Astrocyte of the spinal cord (primary cell): ENCODE measurements around the gene EFNA4.
A peak's percentile ranks its signal among the peaks of the same experiment; 100 is the strongest.

Experiments used
- DNase-seq: peaks from one replicate; pipeline ENCODE4 v3.0.0; 2011; ENCODE audit warnings: low read depth, low spot score
- H3K4me3 ChIP-seq: 2 replicates; pipeline ENCODE4 v1.5.1; 2011; ENCODE audit warnings: low read depth, mild to moderate bottlenecking, low read length, moderate library complexity
- CTCF ChIP-seq: IDR thresholded peaks from 2 replicates; pipeline ENCODE4 v1.5.1; 2012; ENCODE audit warnings: low read depth, mild to moderate bottlenecking, low read length, inconsistent platforms
- in situ Hi-C: cut with HindIII; loops from 2 replicates; pipeline ENCODE4 v1.10.0; 2017; ENCODE audit warnings: low sequenced_read_pairs

EFNA4 gene

GRCh38 chr1:155086856-155087535 is 23.5 kb downstream of the EFNA4 start:
- in situ Hi-C loops, result no loop called here
- no peak for TF ChIP-seq CTCF
- no peak overlapping the region for H3K4me3 ChIP-seq
- DNase-seq, result no peak

GRCh38 chr1:155091071-155092051 is 27.8 kb downstream of the EFNA4 start:
- TF ChIP-seq CTCF, result peak; percentile 98
- in situ Hi-C loops, result no loop called here
- peak; percentile 63 for DNase-seq
- no peak overlapping the region for H3K4me3 ChIP-seq

- in situ Hi-C loops, result no loop called here
- no peak overlapping the region for H3K4me3 ChIP-seq
- no peak for TF ChIP-seq CTCF
- no peak for DNase-seq
These were observed 28.6 kb downstream of the EFNA4 start for GRCh38 chr1:155092131-155092530.

GRCh38 chr1:155092641-155093040 is 29.1 kb downstream of the EFNA4 start:
- no peak overlapping the region for H3K4me3 ChIP-seq
- no peak for TF ChIP-seq CTCF
- in situ Hi-C loops, result no loop called here
- DNase-seq, result no peak

DNA sequence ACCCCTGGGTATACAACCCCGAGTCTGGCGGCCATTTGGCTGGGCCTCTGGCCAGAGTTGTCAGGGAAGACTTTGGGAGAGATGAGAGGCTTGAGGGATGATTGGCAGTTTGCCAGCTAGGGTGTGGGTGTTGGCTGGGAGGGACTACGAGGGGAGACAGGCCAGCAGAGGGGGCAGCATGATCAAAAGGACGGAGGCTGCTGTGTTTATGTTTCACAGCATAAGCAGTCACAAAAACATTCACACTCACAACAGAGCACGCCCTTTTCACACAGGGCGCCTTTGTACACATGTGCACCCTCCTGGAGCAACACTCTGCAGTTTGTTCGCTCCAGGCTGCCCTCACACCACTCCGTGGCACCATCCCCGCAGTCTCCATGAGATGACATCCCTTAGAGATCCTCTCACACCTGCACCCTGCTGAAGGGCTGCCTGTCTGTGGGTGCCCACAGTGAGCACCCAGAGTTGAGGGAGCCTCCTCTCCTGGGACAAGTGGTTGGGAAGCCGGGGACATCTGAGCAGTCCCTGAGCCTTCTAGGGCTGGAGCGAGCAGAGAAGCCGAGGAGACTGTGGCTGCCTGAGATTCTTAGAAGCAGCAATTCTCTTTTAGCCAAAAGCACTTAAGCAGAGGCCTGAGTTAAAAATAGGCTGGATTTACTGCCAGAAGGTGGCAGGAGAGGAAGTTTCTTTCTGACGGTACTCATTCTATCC is 30.5 kb downstream of the EFNA4 start:
- in situ Hi-C loops, result no loop called here
- peak; percentile 52 for TF ChIP-seq CTCF
- peak; percentile 49 for DNase-seq
- H3K4me3 ChIP-seq, result no peak overlapping the region

GRCh38 chr1:155094622-155094948 is 31.0 kb downstream of the EFNA4 start:
- DNase-seq, result no peak
- in situ Hi-C loops, result no loop called here
- no peak for TF ChIP-seq CTCF
- H3K4me3 ChIP-seq, result no peak overlapping the region
